Fibroblast of villous mesenchyme (primary cell): Measurements from ENCODE around the gene STX18. TPM values are rescaled to one million over a fixed set of nuclear protein-coding genes. Genes with fewer than 3 reads are reported as not detected.

ENCODE experiments used
- DNase-seq: peaks from one replicate; pipeline ENCODE4 v3.0.0-alpha.2; 2010; ENCODE audit warnings: low read depth
- H3K4me3 ChIP-seq: 2 replicates; pipeline ENCODE4 v1.5.1; 2011; ENCODE audit warnings: low read depth, mild to moderate bottlenecking, low read length
- CTCF ChIP-seq: IDR thresholded peaks from 2 replicates; pipeline ENCODE4 v1.5.1; 2012; ENCODE audit warnings: low read depth, mild to moderate bottlenecking, low read length; ENCODE audit not compliant: insufficient read depth
- total RNA-seq: library from RNA; depleted of rRNA; stranded (reverse); fragments of >200 nt; gene quantifications from 2 replicates; pipeline ENCODE4 v1.2.3, GENCODE V29; 2012

STX18 gene
- total RNA-seq, 1 donor: 24.2 TPM

- TF ChIP-seq CTCF: no peak
- H3K4me3 ChIP-seq: no peak overlapping the region
- DNase-seq: no peak
Observed at GRCh38 chr4:4377732-4378460, 164.0 kb downstream of the STX18 start.

- no peak for TF ChIP-seq CTCF
- no peak overlapping the region for H3K4me3 ChIP-seq
- DNase-seq: no peak
Observed at GRCh38 chr4:4377191-4377590, 164.7 kb downstream of the STX18 start.

GRCh38 chr4:4376074-4376473, 165.8 kb downstream of the STX18 start:
- TF ChIP-seq CTCF: no peak
- no peak for DNase-seq

GRCh38 chr4:4374388-4375098, 167.3 kb downstream of the STX18 start:
- no peak for TF ChIP-seq CTCF

More at GRCh38 chr4:4376074-4376473, 165.8 kb downstream of the STX18 start:
- no peak overlapping the region for H3K4me3 ChIP-seq

More at GRCh38 chr4:4374388-4375098, 167.3 kb downstream of the STX18 start:
- DNase-seq: no peak
- no peak overlapping the region for H3K4me3 ChIP-seq

Other genes starting within 250 kb of the STX18 start
- gene NSG1, start 154.9 kb downstream of the STX18 start, total RNA-seq: 0.32 and 0.86 TPM in 2 replicates